Ascending aorta (tissue), 2 donors: ENCODE data around the gene LMTK2. TPM values are rescaled to one million over a fixed set of nuclear protein-coding genes. Genes with fewer than 3 reads are reported as not detected.
"Not testable (repeated sequence)": the region's sequence is repeated elsewhere in the genome, so short reads cannot be mapped to it uniquely, and the experiment has no call there.

Experiments used
- DNase-seq, 2 donors: peaks; one replicate each; pipeline ENCODE4 v3.0.0-alpha.2; 2019; ENCODE audit warnings: low spot score in 2 of 2
- H3K27ac ChIP-seq, 2 donors: fragments of 200-600 bp; sonication (generic); one replicate each; pipeline ENCODE4 v1.5.1; 2016 to 2017; ENCODE audit warnings: mild to moderate bottlenecking in 1 of 2
- H3K27me3 ChIP-seq: fragments of 200-600 bp; sonication (generic); one replicate; pipeline ENCODE4 v1.5.1; 2017
- H3K36me3 ChIP-seq, 2 donors: fragments of 200-600 bp; sonication (generic); one replicate each; pipeline ENCODE4 v1.5.1; 2016
- H3K4me1 ChIP-seq, 2 donors: fragments of 200-600 bp; sonication (generic); one replicate each; pipeline ENCODE4 v1.5.1; 2016 to 2017; ENCODE audit warnings: mild to moderate bottlenecking in 1 of 2
- H3K4me3 ChIP-seq, 2 donors: fragments of 200-600 bp; sonication (generic); one replicate each; pipeline ENCODE4 v1.5.1; 2016 to 2017; ENCODE audit warnings: mild to moderate bottlenecking in 1 of 2
- H3K9me3 ChIP-seq, 2 donors: fragments of 200-600 bp; sonication (generic); one replicate each; pipeline ENCODE4 v1.5.1; 2016
- CTCF ChIP-seq, 3 experiments: fragments of 200-600 bp in 2 of 3; fragments of 450-650 bp in 1 of 3; sonication (generic) in 2 of 3; IDR thresholded peaks; one replicate each; pipeline ENCODE4 v1.5.1; 2016 to 2019; ENCODE audit warnings: antibody characterized with exemption in 3 of 3, mild to moderate bottlenecking in 1 of 3, moderate library complexity in 1 of 3
- intact Hi-C: fragments of 100-400 bp; cut with DNase I; formaldehyde crosslinking; loops from one replicate; pipeline ENCODE4 v1.15.1; 2023
- total RNA-seq: library from RNA; depleted of rRNA; stranded (reverse); fragments of >200 nt; gene quantifications from one replicate; pipeline ENCODE4 v1.1.0, GENCODE V29; 2016

The LMTK2 gene
- total RNA-seq, 1 donor from 2014 or later = 11.8 TPM

GRCh38 chr7:98214811-98215321, 108.2 kb downstream of the LMTK2 start:
- Histone ChIP-seq H3K4me3 (no peak overlapping the region), H3K36me3 (peaks cover 18 to 22% of the 10 kb centered on the region in 2 donors), H3K27ac (no peak overlapping the region), H3K9me3 (no peaks in the 10 kb centered on the region), H3K27me3 (no peaks in the 10 kb centered on the region), H3K4me1 (no peaks in the 10 kb centered on the region)
- peak in 1 of 2 donors; percentile 50 for DNase-seq
- intact Hi-C loops = no loop called here
- no peak for TF ChIP-seq CTCF (IDR thresholded peaks at IDR 0.05)

GRCh38 chr7:98215561-98216495, 109.2 kb downstream of the LMTK2 start:
- Histone ChIP-seq H3K4me3 (no peak overlapping the region), H3K27ac (no peak overlapping the region), H3K9me3 (no peaks in the 10 kb centered on the region), H3K36me3 (peaks cover 18 to 22% of the 10 kb centered on the region in 2 donors), H3K27me3 (no peaks in the 10 kb centered on the region), H3K4me1 (no peaks in the 10 kb centered on the region)
- intact Hi-C loops = no loop called here
- peak in 1 of 2 donors; percentile 48 for DNase-seq
- no peak for TF ChIP-seq CTCF (IDR thresholded peaks at IDR 0.05)

- no peaks in the 10 kb centered on the region for H3K9me3 ChIP-seq
- no peaks in the 10 kb centered on the region for H3K4me1 ChIP-seq
- intact Hi-C loops = no loop called here
- no peak overlapping the region for H3K4me3 ChIP-seq
- DNase-seq = no peak
- peaks cover 30 to 31% of the 10 kb centered on the region in 2 donors for H3K36me3 ChIP-seq
- H3K27ac ChIP-seq = no peak overlapping the region
- no peaks in the 10 kb centered on the region for H3K27me3 ChIP-seq
- TF ChIP-seq CTCF (IDR thresholded peaks at IDR 0.05) = no peak
These were observed 110.4 kb downstream of the LMTK2 start for GRCh38 chr7:98216941-98217622.

- no peak for DNase-seq
- no peak overlapping the region for H3K27ac ChIP-seq
These were observed 111.2 kb downstream of the LMTK2 start for GRCh38 chr7:98217623-98218582.

GRCh38 chr7:98219382-98219781, 112.7 kb downstream of the LMTK2 start:
- H3K36me3 ChIP-seq = peaks cover 38 to 48% of the 10 kb centered on the region in 2 donors
- H3K27me3 ChIP-seq, H3K9me3 ChIP-seq, DNase-seq, H3K4me3 ChIP-seq, intact Hi-C loops, H3K4me1 ChIP-seq, H3K27ac ChIP-seq: not testable (repeated sequence)

More at GRCh38 chr7:98217623-98218582, 111.2 kb downstream of the LMTK2 start:
- no peak overlapping the region for H3K4me3 ChIP-seq
- no peaks in the 10 kb centered on the region for H3K27me3 ChIP-seq
- H3K36me3 ChIP-seq = peaks cover 34 to 39% of the 10 kb centered on the region in 2 donors
- no peak for TF ChIP-seq CTCF (IDR thresholded peaks at IDR 0.05)
- H3K9me3 ChIP-seq = no peaks in the 10 kb centered on the region
- no peaks in the 10 kb centered on the region for H3K4me1 ChIP-seq
- intact Hi-C loops = no loop called here
